Activated naive CD8-positive, alpha-beta T cell treated with anti-CD3 and anti-CD28 coated beads for 36 hours (primary cell): ENCODE data around the gene HSD17B12. TPM values are rescaled to one million over a fixed set of nuclear protein-coding genes. Genes with fewer than 3 reads are reported as not detected.

ENCODE experiments used
- DNase-seq: peaks from one replicate; pipeline ENCODE4 v3.0.0; 2021
- H3K27ac Mint-ChIP-seq: one replicate; pipeline ENCODE4 v1.8.0; 2022; ENCODE audit warnings: mild to moderate bottlenecking, moderate library complexity, mixed read lengths
- H3K27me3 Mint-ChIP-seq: one replicate; pipeline ENCODE4 v1.8.0; 2022; ENCODE audit warnings: mild to moderate bottlenecking, mixed read lengths
- H3K36me3 Mint-ChIP-seq: one replicate; pipeline ENCODE4 v1.8.0; 2021; ENCODE audit warnings: mild to moderate bottlenecking, mixed read lengths
- H3K4me1 Mint-ChIP-seq: one replicate; pipeline ENCODE4 v1.8.0; 2021; ENCODE audit warnings: mixed read lengths
- H3K4me3 Mint-ChIP-seq: one replicate; pipeline ENCODE4 v1.8.0; 2022; ENCODE audit warnings: mild to moderate bottlenecking, moderate library complexity, mixed read lengths
- H3K9me3 Mint-ChIP-seq: one replicate; pipeline ENCODE4 v1.8.0; 2022; ENCODE audit warnings: mixed read lengths
- total RNA-seq, 2 experiments: library from RNA; stranded (reverse); gene quantifications; one replicate each; pipeline ENCODE4 v1.2.3, GENCODE V29; 2021

HSD17B12 gene
- total RNA-seq, 2 experiments from 2014 or later = 54.2 to 56.0 TPM

DNA sequence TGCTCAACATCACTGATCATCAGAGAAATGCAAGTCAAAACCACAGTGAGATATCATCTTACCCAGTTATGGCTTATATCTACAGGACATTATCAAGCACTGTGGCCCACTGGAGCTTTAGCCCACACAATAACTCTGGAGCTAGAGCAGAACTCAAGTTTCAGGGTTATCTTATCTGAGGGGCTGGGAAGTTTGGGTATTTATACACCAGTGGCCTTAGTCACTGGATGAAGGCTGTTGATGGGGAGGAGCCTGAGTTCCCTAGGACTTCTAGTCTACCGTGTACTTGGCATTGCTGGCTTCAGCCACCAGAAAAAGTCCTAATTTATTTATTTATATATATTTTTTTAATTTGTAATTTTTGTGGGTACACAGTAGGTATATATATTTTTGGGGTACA is 19.3 kb downstream of the HSD17B12 start:
- Mint-ChIP-seq H3K4me1 (peaks cover 8% of the 10 kb centered on the region), H3K4me3 (no peak overlapping the region), H3K9me3 (peaks cover 22% of the 10 kb centered on the region), H3K27me3 (no peaks in the 10 kb centered on the region), H3K27ac (no peak overlapping the region), H3K36me3 (peaks cover 46% of the 10 kb centered on the region)
- DNase-seq = no peak

DNA sequence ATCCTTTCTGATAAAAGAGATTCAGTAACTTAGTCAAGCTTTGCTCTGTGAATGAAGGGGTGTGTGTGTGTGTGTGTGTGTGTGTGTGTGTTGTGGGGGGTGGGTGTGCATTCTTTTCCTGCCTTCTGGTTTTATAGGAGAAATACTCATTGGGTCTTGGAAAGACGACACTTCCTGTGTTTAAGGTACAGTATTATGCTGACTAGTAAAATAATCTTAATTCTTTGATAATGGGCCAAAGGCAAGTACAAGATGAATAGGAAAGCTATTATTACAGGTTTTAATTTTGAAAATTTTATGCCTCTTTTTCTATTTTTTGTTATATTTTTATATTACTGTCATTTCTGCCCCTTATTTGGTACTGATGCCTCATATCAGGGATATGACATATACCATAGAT is 26.1 kb downstream of the HSD17B12 start:
- H3K4me1 Mint-ChIP-seq = peaks cover 6% of the 10 kb centered on the region
- DNase-seq = no peak
- H3K27ac Mint-ChIP-seq = no peak overlapping the region
- H3K9me3 Mint-ChIP-seq = peaks cover 11% of the 10 kb centered on the region
- H3K36me3 Mint-ChIP-seq = peaks cover 32% of the 10 kb centered on the region
- H3K4me3 Mint-ChIP-seq = no peak overlapping the region
- no peaks in the 10 kb centered on the region for H3K27me3 Mint-ChIP-seq

DNA sequence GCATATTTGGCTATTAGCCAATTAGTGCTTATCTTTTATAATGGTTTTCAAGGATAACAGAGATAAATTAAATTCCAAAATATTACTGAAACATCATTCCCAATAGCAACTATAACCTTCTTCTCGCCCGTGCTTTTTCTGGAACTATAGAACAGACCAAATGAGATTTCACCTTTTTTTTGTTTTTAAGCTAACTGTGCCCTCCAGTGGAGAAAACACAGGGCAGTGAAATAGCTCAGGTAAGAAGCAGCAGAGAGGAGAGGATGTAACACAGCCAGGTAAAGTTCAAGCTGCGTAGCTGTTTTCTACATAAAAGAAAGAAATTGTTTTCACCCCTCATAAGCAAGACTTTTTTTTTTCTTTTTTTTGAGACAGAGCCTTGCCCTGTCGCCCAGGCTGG is 28.2 kb downstream of the HSD17B12 start:
- Mint-ChIP-seq H3K9me3 (peaks cover 7% of the 10 kb centered on the region), H3K27me3 (no peaks in the 10 kb centered on the region), H3K27ac (no peak overlapping the region), H3K4me3 (no peak overlapping the region), H3K36me3 (peaks cover 36% of the 10 kb centered on the region), H3K4me1 (peaks cover 4% of the 10 kb centered on the region)
- DNase-seq = no peak

DNA sequence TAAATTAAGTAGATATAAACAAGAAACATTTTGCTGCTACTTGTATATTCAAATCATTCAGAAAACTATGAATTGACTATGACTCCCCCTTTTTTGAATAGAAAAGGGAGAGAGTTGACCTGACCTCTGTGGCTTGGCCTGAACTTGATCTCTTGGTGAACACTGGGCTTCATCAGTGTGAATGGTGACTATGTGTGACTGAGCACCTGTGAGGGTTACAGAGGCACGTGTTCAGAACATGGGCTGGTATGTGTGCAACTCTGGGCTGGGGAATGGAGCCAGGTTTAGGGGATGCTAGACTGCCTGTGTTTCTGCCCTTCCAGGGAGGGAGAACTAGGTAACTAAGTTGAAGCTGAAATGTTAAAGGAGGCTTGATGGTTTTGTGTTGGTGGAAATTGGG is 29.2 kb downstream of the HSD17B12 start:
- DNase-seq = no peak
- no peak overlapping the region for H3K27ac Mint-ChIP-seq
- H3K4me1 Mint-ChIP-seq = peaks cover 4% of the 10 kb centered on the region
- no peak overlapping the region for H3K4me3 Mint-ChIP-seq
- H3K9me3 Mint-ChIP-seq = peaks cover 7% of the 10 kb centered on the region
- H3K36me3 Mint-ChIP-seq = peaks cover 33% of the 10 kb centered on the region
- H3K27me3 Mint-ChIP-seq = no peaks in the 10 kb centered on the region

DNA sequence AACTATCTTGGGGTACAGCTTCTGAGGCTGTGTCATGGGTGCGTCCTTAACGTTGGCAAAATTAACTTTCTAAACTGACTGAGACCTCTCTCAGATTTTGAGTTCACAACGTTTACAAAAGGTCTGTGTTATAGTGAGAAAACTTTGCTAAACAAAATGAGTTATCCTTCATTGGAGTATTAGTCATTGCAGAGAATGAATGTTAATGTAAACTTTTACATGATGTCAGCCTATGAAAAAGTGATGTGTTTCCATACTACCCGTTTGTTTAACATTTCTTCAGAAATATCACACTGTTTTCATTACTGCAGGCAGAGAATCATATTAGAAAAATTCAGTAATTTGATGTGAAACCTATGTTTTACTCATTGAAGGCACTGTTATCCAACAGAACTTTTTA is 32.1 kb downstream of the HSD17B12 start:
- DNase-seq = no peak
- Mint-ChIP-seq H3K27me3 (no peaks in the 10 kb centered on the region), H3K4me1 (peaks cover 4% of the 10 kb centered on the region), H3K27ac (no peak overlapping the region), H3K36me3 (peaks cover 35% of the 10 kb centered on the region), H3K9me3 (peaks cover 7% of the 10 kb centered on the region), H3K4me3 (no peak overlapping the region)

DNA sequence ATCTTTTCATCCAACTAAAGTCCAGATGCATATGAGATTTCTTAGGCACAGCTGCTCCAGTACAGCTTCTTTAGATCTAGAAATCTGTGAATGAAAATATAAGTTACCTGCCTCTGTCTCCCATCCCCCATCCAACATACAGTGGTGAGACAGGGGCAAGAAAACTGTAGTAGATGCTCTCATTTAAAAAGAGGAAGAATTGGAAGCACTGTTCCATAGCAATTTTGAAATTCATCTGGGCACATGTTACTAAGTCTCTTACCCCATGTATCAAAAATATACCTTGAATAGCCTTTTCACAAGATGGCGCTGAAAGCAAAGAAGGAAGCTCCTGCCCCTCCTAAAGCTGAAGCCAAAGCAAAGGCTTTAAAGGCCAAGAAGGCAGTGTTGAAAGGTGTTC is 37.8 kb downstream of the HSD17B12 start:
- Mint-ChIP-seq H3K27me3 (no peaks in the 10 kb centered on the region), H3K9me3 (peaks cover 12% of the 10 kb centered on the region), H3K4me3 (no peak overlapping the region), H3K36me3 (peaks cover 49% of the 10 kb centered on the region), H3K4me1 (no peaks in the 10 kb centered on the region), H3K27ac (no peak overlapping the region)
- no peak for DNase-seq

DNA sequence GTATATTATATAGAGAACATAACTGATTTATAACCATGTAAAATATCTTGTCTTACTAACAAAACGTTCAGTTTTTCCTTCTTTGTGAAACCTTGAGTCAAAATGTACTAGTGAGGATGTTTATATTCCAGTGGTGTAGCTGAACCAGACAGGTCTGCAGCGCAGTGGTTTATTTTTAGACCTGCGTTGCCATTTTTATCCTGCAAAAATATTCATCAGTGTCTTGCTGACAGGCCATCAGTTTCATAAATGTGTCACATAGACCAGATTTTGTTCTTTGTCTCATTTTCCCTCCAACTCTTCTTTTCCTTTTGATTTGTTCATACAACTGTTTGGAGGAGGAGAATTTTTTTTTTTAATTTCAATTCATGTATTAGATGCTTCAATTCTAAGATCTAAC is 43.1 kb downstream of the HSD17B12 start:
- Mint-ChIP-seq H3K4me3 (no peak overlapping the region), H3K27ac (no peak overlapping the region), H3K36me3 (peaks cover 30% of the 10 kb centered on the region), H3K4me1 (peaks cover 7% of the 10 kb centered on the region), H3K27me3 (no peaks in the 10 kb centered on the region), H3K9me3 (peaks cover 5% of the 10 kb centered on the region)
- no peak for DNase-seq

DNA sequence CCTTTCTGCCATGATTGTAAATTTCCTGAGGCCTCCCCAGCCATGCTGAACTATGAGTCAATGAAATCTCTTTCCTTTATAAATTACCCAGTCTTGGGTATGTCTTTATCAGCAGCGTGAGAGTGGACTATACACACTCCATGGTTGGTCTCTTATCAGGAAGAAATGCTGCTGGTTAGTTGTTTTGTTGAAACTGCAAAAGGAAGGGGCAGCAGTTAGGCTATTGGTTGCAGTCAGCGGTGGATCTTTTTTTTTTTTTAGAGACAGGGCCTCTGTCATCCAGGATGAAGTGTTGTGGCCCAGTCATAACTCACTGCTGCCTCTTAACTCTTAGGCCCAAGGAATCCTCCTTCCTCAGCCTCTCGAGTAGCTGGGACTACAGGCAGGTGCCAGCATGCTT is 51.7 kb downstream of the HSD17B12 start:
- Mint-ChIP-seq H3K36me3 (peaks cover 46% of the 10 kb centered on the region), H3K27ac (no peak overlapping the region), H3K4me1 (peaks cover 21% of the 10 kb centered on the region), H3K27me3 (no peaks in the 10 kb centered on the region), H3K4me3 (no peak overlapping the region), H3K9me3 (peaks cover 12% of the 10 kb centered on the region)
- no peak for DNase-seq

DNA sequence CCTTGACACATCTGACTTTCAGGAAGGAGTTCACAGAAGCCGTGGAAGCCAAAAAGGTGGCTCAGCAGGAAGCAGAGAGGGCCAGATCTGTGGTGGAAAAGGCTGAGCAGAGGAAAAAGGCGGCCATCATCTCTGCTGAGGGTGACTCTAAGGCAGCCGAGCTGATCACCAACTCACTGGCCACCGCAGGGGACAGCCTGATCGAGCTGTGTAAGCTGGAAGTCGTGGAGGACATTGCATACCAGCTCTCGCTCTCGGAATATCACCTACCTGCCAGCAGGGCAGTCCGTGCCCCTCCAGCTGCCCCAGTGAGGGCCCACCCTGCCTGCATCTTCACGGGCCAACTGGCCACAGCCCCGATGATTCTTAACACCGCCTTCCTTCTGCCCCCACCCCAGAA is 53.7 kb downstream of the HSD17B12 start:
- Mint-ChIP-seq H3K4me1 (peaks cover 19% of the 10 kb centered on the region), H3K36me3 (peaks cover 57% of the 10 kb centered on the region), H3K27ac (no peak overlapping the region), H3K4me3 (no peak overlapping the region), H3K9me3 (peaks cover 12% of the 10 kb centered on the region), H3K27me3 (no peaks in the 10 kb centered on the region)
- DNase-seq = no peak

DNA sequence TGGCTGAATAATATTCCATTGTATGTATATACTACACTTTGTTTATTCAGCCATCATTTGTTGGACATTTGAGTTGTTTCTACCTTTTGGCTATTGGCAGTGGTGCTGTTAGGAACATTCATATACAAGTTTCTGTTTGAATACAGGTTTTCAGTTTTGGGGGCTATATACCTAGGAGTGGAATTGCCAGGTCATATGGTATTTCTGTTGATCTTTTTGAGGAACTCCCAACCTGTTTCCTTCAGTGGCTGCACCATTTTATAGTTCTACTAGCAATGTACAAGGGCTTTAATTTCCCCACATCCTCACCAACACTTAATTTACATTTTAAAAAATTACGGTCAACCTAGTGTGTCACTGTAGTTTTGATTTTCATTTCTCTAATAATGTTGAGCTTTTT is 54.6 kb downstream of the HSD17B12 start:
- no peak for DNase-seq
- Mint-ChIP-seq H3K36me3 (peaks cover 64% of the 10 kb centered on the region), H3K4me3 (no peak overlapping the region), H3K27me3 (no peaks in the 10 kb centered on the region), H3K9me3 (peaks cover 12% of the 10 kb centered on the region), H3K4me1 (peaks cover 19% of the 10 kb centered on the region), H3K27ac (no peak overlapping the region)

DNA sequence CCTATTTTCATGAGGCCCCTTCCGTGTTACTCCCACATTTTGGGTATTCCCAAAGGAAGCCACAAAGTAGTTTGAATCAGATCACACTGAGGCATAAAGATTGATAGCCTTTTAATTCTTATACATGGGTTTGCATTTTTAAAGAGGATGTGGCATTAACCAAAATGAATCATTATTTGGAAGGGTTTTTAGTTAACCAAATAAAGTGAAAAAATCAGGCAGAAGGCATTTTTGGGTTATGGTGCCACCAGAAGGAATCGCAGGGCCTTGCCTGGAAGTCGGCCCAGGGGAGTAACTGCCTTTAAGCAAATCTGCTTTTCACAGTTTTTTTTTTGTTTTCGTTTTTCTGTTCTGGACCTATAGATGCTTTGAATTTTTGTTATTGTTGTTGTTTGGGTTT is 55.4 kb downstream of the HSD17B12 start:
- Mint-ChIP-seq H3K4me1 (peaks cover 19% of the 10 kb centered on the region), H3K9me3 (peaks cover 12% of the 10 kb centered on the region), H3K27ac (no peak overlapping the region), H3K4me3 (no peak overlapping the region), H3K27me3 (no peaks in the 10 kb centered on the region), H3K36me3 (peaks cover 70% of the 10 kb centered on the region)
- no peak for DNase-seq

DNA sequence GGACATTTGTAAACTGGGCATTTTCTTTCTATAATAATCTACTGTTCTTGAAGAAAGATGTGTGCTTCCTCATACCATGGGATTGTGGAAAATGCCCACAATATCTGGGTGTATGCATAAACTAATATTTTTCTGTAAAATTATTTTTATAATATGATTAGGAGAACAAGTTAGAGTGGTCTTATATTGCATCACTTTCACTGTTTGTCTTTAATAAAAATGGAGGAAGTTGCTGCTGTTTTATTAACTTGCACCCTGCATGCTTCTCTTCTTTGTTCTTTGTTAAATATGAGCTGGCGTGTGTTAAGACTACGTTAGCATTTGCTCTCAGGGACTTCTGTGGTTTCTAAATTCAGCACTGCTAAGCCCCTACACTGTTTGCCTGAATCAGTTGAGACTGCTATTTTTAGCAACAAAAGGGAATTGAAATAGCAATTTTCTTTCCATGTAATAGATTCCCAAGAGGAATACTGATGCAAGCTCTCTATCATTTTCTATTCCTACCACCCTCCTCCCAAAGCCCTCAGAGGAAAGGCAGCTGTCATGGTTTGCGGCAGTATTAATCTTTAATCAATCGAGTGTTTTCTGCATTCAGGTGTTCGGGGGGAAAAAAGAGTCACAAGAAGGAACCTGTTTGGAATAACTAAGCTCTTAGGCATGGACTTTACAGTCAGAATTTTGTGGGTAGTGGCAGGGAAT is 56.1 kb downstream of the HSD17B12 start:
- Mint-ChIP-seq H3K9me3 (peaks cover 11% of the 10 kb centered on the region), H3K27ac (no peak overlapping the region), H3K27me3 (no peaks in the 10 kb centered on the region), H3K36me3 (peaks cover 65% of the 10 kb centered on the region), H3K4me1 (peaks cover 17% of the 10 kb centered on the region), H3K4me3 (no peak overlapping the region)
- DNase-seq = no peak

DNA sequence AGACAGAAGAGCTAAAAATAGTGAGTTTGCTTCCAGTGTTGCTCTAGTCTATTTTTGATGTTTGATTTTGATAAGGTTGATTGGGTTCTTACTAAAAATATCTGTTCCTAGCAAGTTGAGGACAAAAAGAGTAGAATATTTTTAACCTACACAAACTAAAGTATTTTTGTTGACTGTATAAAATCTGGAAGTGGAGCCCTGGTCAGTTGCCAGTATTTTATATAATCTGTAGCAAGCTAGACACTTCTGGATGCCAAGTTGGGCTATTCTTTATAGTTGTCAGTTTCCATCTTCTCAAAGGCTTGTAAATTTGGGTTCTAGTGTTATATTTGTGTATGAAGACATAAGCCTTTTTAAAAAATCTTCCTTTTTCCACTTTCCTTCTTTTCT is 56.7 kb downstream of the HSD17B12 start:
- Mint-ChIP-seq H3K4me1 (peaks cover 17% of the 10 kb centered on the region), H3K9me3 (peaks cover 9% of the 10 kb centered on the region), H3K27me3 (no peaks in the 10 kb centered on the region), H3K36me3 (peaks cover 61% of the 10 kb centered on the region), H3K27ac (no peak overlapping the region), H3K4me3 (no peak overlapping the region)
- no peak for DNase-seq

DNA sequence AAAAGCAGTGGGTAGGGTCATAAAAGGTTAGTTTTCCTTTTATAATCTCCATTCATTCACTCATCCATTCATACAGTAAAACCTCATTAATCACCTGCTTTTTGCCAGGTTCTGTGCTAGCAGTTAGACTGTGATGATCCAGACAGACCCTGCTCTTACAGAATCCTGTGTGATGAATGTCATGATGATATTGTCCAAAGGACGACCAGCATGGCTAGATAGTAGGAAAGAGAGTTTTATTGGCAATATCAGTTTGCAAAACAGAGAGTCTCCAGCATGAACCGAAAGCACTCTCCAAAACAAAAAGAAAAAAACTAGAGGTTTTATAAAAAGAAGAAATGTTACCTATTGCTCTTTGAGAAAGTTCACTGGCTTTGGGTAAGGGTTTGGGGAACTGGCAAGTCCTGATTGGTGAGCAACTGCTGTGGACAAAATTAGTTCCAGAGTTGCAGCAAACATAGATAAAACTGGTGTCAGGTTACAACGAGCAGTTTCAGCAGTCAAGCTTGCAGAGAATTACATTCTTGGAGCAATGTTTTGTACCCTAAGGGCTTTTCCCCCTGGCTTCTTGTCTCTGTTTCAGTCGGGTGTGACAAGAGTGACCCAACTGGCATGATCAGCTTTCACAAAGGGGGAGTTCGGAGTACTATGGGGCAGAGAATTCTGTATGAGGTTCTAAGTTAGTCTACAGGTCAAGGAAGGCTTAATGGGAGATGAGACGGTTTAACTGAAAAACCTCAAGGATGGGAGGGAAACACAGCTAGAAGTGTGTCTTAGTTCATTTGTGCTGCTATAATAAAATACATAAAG is 58.3 kb downstream of the HSD17B12 start:
- Mint-ChIP-seq H3K9me3 (peaks cover 19% of the 10 kb centered on the region), H3K27ac (no peak overlapping the region), H3K36me3 (peaks cover 65% of the 10 kb centered on the region), H3K4me1 (peaks cover 17% of the 10 kb centered on the region), H3K4me3 (no peak overlapping the region), H3K27me3 (no peaks in the 10 kb centered on the region)
- no peak for DNase-seq

DNA sequence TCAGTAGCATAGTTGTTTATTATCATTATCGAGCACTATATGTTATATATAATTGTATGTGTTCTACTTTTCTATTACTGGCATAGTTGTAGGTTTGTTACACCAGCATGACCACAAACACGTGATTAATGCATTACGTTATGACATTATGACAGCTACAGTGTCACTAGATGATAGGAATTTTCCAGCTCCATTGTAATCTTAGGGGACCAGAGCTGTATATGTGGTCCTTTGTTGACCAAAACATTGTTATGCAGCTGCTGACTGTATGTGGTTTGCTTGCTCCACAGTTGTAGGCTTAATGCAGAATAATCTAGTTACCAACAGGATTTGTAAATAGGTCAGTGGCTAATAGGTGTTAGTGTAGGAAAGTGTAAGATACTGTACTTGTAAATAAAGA is 66.1 kb downstream of the HSD17B12 start:
- H3K36me3 Mint-ChIP-seq = peaks cover 51% of the 10 kb centered on the region
- DNase-seq = no peak
- H3K9me3 Mint-ChIP-seq = peaks cover 21% of the 10 kb centered on the region
- no peak overlapping the region for H3K4me3 Mint-ChIP-seq
- no peaks in the 10 kb centered on the region for H3K4me1 Mint-ChIP-seq
- no peak overlapping the region for H3K27ac Mint-ChIP-seq
- no peaks in the 10 kb centered on the region for H3K27me3 Mint-ChIP-seq
